IPS-18c (cell line): ENCODE measurements around the gene CCNK.
A peak's percentile ranks its signal among the peaks of the same experiment; 100 is the strongest.

Experiments
- H3K4me3 ChIP-seq: 2 replicates; pipeline ENCODE4 v1.7.0; 2013; ENCODE audit warnings: low read depth, mild to moderate bottlenecking, low read length, moderate library complexity; ENCODE audit not compliant: insufficient read depth
- H3K9me3 ChIP-seq: one replicate; pipeline ENCODE4 v1.6.1; 2013; ENCODE audit warnings: mild to moderate bottlenecking, low read length, moderate library complexity; ENCODE audit not compliant: control insufficient read depth, insufficient read depth

Gene CCNK

DNA sequence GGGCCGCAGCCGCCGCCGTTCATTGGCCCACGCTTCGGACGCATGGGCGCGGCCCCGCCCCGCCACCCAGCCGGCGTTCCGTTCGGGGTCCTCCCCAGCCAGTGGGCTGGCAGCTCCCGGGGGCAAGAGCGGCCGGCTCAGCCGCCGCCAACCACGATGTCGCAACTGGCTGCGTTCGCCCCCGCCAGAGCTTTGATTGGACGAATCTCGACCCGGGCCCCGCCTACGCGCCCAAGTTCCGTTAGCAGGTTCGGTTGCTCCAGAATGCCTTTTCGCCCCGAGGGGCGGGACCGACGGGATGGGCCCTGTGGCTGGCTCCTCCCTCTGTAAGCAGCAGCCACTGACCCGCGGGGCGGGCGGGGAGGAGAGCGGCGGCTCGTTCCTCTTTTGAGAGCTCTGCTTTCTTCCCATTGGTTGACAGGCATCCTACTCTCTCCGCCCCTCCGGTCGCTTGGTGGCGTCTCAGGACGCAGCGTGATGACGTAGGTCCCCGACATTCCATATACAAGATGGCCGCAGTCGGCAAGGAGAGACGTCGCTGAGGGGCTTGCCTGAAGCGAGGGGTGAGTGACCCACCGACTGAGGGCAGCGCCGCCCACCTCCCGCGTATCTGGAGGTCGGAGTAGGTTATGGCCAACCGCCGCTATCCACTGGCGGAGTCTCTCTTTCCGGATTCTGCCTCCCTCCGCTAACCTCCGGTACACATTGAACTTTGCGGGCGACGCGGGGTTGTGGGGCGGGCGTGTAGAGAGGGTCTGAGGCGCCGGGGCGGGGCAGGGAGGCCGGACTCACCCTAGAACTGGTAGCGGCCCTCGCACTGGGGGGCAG is at the start of gene CCNK:
Gene CCNK (plus strand): TSS at position 493 of the 828 bp plus-strand sequence. CDS start 11,269 bp downstream, outside the sequence.
- Histone ChIP-seq H3K9me3 (no peaks in the 10 kb centered on the region), H3K4me3 (peak within 1 kb of the TSS; percentile 98)

DNA sequence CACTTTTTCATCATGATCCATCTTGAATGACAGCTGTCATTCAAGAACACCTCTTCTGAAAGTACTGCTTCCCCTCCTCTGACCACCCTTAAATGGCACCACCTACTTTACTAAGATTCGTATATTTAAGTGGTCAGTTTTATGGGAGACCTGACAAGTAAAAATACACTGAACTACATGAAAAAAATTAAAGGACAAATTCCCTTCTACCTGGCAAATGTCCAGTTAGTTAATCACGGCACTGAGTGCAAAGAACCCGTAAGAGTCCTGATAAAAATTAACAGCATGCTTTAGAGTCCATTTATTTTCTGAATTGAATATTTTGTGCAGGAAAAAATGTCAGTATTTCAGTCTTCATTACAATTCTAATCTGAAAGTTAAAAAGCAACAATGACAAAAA is 49.2 kb upstream of the CCNK start:
- Histone ChIP-seq H3K9me3 (no peaks in the 10 kb centered on the region), H3K4me3 (no peak overlapping the region)

DNA sequence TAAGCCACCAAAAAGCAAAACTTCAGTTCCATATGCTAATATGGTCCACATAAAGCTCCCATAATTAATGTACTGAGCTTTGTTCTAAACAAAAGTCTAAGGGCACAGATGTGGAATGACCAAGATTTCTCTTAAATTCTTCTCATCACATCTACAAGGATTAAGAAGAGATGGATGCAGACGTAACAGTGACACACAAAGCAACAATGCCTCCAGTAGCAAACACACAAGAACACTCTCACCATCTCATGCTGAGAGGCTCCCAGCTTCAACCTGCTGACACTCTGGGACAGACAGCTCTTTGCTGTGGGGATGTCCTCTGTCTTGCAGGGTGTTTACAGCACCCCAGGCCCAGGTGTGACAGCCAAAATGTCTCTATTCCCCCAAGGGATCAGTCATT is 48.7 kb upstream of the CCNK start:
- H3K4me3 ChIP-seq: no peak overlapping the region
- no peaks in the 10 kb centered on the region for H3K9me3 ChIP-seq

DNA sequence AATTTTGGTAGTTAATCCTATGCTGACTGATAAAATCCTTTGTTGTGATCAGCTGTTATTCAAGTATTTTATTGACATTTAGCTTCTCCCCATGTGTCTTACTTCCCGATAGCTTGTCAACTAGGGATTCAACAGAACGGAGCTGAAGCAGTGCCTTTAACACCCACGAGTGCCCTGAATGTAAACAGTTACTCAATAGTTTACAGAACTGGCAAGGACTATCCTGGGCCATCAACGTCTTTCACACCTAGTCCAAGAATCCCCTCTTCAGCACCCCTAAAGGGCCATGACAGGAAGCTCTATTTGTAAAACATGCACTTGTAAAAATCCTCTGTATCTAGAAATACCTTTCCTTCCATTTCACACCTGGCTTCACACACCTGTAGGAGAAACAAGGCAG is 45.9 kb upstream of the CCNK start:
- Histone ChIP-seq H3K9me3 (no peaks in the 10 kb centered on the region), H3K4me3 (no peak overlapping the region)

DNA sequence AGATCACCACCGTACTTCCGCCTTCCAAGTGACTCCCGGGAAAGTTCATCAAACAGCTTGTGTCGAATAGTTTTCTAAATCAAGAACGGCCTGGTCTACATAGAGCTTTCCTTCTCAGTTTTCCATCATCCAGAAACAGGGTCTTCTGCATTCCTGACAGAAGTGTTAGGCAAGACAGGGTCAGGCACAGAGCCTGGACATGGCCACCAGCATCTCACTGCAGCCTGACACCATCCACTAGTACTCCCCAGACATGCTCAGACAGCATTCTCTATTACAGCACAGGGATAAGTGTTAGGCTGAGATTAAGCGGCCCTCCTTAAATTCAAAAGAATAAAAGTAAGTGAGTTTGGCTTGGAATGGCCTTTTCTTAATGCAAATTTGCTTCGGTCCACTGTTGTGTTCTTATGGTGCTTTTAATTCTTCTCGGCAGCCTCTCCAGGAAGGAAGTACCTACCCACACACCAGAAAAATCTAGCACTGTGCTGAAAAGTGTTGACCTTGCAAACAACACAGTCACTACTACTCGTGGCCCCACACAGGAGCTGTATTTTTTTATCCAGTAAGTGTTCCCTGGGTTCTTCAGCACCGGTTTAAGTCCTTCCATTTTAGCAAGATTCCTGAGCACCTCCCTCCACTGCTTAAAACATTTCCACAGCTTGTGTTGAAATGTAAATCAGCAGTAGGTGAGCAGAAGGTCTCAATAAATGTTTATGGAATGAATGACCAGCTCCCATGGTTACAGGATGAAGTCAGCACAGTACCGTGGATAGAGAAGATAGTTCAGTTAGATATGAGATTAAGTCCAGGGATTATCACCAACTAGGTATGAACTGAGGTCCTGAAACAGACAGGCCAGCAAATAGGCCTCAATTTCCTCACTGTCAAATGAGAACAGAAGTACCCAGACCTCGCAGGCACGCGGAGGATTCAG is 44.7 kb upstream of the CCNK start:
- Histone ChIP-seq H3K4me3 (no peak overlapping the region), H3K9me3 (no peaks in the 10 kb centered on the region)

DNA sequence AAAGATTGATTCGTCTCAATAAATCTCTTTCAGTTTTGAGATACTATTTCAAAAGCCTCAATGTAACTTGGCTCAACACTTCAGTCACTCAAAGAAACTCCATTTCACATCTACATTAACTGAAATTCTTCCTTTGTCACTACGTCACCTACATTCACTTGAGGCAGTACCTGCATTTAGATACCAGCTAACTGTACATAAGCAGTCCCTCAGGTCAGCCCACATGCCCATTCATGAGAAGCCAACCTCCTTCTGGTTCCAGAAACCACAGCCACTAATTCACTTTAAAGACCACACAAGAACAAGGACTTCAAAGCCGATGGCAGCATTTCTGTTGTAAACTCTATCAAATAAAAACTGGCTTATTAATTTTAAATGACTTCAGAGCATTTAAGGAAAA is 43.5 kb upstream of the CCNK start:
- Histone ChIP-seq H3K4me3 (no peak overlapping the region), H3K9me3 (no peaks in the 10 kb centered on the region)

DNA sequence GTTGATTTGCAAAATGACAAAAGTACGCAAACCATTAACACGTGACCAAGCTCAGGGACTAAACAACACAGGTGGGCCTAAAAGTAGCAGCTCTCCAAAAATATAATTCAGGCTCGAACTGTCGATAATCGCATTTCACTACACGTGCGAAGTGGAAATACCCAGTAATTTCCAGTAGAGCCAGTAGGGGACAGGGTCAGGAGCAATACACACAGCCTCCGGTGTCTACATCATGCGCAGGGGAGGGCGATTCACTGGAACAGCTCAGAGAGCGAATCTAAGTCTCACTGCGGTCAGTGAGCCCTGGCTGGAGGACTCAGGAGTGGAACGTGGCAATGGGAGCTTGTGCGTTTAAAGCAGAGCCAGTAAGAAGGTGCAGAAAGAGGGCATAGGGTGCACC is 40.9 kb upstream of the CCNK start:
- H3K4me3 ChIP-seq: no peak overlapping the region

DNA sequence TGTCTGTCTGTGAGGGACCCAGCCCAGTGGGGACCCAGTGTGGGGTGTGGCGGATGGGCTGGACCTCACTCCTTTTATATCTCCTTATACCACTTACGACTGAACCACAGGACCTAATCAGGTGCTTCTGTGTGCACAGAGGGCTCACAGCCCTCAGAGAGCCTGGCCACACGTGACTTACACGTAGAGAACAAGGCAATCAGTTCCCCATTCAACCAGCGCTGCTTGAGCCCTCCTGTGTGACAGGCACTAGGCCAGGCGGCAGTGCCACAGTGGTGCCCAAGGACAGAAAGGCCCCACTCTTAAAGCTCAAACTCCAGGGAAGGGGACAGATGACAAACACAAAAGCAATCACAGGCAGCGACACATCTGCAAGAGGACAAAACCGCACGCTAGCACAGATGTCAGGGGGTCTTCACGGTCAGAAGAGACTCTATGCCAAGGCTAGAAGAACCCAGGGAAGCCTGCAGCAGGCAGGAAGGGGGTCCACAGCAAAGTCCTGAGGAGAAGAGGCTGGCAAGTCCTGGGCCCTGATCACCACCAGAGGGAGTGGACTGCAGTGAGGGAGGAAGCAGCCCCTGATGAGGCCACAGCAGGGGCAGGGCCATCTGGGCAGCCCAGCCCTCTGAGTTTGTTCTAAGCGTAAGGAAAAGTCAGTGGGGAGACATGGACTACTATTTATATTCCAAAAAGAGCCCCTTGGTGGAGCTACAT is 39.9 kb upstream of the CCNK start:
- H3K4me3 ChIP-seq: no peak overlapping the region

More for the DNA sequence above, 40.9 kb upstream of the CCNK start:
- H3K9me3 ChIP-seq: no peaks in the 10 kb centered on the region

DNA sequence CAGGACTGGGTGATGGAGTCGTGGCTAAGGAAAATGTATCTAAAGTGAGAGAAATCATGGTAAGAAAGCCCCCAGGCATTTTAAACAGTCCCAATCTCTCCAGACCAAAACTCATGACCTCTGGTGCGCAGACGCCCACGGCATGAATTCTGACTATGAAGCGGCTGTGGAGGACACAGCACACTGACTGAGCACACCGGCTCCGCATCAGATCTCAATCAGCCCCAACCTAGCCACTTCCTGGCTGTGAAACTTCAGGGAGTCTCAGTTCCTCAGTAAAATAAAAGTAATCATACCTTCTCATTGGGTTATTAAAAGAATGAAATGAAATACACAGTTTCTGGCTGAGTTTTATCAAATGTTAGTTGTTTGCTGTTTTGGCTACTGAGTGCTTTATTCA is 39.3 kb upstream of the CCNK start:
- no peaks in the 10 kb centered on the region for H3K9me3 ChIP-seq
- no peak overlapping the region for H3K4me3 ChIP-seq

More for the DNA sequence above, 39.9 kb upstream of the CCNK start:
- no peaks in the 10 kb centered on the region for H3K9me3 ChIP-seq

DNA sequence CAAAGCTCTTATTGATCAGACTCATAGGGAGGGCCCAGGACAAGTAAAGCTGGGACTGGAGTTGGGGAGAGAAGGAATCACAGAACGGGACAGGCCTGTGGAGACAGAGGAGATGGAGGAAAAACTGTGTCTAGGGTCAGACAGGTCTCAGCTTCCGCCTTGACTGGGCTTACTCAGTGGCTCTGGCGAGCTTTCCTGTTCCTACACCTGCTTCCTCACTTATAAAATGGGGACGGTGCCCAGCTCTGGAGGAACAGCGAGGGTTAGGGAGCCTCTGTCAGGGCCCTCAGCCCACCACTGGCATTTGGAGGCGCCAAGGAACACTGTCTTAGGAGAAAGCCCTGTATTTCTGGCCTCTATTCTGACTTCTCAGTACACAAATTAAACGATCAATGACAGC is 35.3 kb upstream of the CCNK start:
- no peak overlapping the region for H3K4me3 ChIP-seq
- no peaks in the 10 kb centered on the region for H3K9me3 ChIP-seq

DNA sequence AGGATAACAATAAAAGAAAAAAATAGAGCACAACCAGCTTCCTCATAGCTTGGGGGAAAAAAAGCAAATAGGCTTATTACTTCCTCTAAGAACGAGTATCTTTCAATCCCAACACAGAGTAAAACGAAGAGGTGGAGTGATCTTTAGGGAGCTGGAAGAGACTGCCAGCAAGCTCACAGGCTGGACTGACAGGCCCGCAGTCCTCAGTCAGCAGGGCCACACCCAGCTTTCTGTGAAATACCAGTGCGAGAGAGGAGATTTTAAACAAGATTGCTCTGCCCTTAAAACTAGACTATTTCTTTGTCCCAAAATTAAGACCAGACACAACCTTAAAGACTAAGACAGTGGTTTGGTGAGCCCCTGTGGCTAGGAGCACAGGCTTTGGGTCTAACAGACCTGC is 33.5 kb upstream of the CCNK start:
- H3K9me3 ChIP-seq: no peaks in the 10 kb centered on the region
- H3K4me3 ChIP-seq: no peak overlapping the region

DNA sequence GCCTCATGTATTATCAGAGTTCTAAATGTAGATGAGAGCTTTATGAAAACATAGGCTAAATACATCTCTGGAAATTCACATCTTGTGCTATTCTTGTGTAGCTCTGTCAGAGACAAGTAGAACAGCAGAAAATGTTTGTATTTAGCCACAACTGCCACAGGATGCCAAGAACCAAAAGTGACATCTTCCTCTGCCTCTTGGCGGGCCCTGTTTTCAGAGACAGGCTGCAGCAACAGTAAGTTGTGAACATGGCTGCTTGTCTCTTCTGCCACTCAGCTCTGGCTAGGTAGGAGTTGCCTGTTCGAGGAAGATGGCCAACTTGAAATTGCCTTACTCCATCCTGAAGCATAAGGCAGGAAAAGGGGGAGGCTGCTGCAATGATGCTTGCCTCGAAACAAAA is 30.9 kb upstream of the CCNK start:
- Histone ChIP-seq H3K9me3 (no peaks in the 10 kb centered on the region), H3K4me3 (no peak overlapping the region)

DNA sequence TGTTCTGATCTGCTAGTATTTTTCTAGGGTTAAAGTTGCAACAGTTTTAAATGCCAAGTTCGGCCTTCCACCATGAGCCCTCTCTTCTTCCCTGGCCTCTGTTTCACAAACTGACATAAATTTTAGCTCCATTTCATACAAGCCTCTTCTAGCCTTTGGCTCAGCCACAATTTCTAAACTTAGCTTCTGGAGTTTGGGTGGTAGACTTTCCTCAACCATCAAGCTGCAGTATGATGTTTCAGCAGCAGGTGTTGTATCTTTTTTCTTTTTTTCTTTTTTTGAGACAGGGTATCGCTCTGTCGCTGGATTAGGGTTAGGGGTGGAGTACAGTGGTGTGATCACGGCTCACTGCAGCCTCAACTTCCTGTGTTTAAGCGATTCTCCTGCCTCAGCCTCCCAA is 30.0 kb upstream of the CCNK start:
- Histone ChIP-seq H3K9me3 (no peaks in the 10 kb centered on the region), H3K4me3 (no peak overlapping the region)

DNA sequence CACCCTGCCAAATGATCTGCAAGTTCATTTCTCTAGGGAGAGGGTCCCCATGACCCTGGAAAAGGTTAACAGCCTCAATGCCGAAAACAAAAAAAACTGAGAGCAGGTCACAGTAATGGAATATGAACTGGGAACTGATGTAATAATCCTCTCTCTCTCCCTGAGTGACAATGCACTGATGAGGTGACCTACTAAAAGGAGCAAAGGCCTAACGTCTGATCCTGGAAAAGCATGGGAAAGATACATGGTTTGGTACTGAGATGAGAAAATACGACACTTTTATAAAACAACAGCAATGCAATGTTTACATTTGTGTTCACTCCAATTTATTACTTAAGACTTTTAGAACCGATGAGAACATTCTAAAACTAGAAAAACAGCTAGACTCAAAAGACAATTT is 28.2 kb upstream of the CCNK start:
- Histone ChIP-seq H3K9me3 (no peaks in the 10 kb centered on the region), H3K4me3 (no peak overlapping the region)

DNA sequence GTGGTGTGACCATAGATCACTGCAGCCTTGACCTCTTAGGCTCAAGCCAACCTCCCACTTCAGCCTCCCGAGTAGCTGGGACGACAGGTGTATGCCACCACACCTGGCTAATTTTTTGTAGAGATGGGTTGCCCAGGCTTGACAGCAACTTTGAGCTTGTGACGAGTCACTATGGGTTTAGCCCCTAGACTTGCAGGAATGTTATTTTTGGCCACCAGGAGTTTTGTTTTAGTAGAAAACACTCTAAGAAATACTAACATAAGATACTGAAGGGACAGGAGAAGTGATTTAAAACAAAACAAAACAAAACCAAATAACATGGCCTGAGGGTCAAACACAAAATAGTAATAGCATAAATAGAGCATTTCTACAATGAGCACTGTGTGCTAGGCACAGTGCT is 27.0 kb upstream of the CCNK start:
- no peaks in the 10 kb centered on the region for H3K9me3 ChIP-seq
- no peak overlapping the region for H3K4me3 ChIP-seq

DNA sequence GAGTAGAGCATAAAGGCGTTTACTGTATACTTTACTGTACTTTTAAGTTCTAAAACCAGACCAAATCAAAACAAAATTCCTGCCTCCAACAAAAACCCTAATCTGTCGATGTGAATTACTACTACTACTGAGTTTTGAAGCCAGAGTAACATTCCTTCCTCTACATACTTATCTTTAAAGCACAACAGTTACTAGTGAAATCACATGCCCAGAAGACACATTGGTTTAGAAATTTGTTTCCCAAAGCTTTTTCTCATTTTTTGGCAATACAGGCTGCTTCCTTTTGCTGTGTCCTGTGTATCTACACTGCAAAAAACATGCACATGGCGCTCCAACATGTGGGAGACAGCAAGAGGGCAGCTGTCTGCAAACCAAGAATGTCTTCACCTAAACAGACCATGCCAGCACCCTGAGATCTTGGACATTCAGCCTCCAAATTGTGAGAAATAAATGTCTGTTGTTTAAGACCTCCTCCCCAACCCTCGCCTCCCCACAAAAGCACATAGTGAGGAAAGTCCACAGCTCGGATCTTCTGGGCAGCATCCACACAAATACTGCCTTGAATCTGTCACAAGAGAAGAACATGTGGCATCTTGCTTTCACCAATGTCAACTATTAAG is 21.6 kb upstream of the CCNK start:
- Histone ChIP-seq H3K9me3 (no peaks in the 10 kb centered on the region), H3K4me3 (no peak overlapping the region)

DNA sequence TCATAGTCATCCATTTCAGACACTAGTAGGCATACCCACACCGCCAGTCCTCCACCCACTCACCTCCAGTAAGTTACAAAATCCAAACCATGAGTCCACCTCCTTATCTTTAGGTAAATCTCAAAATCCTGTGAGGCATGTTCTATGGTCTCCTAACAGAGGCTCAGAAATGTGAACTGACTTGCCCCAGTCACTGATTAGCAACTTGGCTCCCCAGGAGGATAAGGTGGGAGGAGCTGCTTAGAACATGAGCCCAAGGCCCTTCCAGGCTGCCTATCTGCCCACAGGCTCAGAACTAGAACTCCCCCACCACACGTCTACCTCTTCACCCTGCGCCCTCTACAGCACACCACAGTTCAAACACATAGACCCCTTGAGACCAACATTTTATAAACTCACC is 20.4 kb upstream of the CCNK start:
- H3K9me3 ChIP-seq: no peaks in the 10 kb centered on the region
- no peak overlapping the region for H3K4me3 ChIP-seq
